ENCODE results near the gene SEC61G. TPM values are rescaled to one million over a fixed set of nuclear protein-coding genes. Genes with fewer than 3 reads are reported as not detected.

Gene SEC61G
- total RNA-seq, 1 experiment from 2014 or later, result 208 TPM

- TF ChIP-seq CTCF (IDR thresholded peaks at IDR 0.05) (no peak), GABPB1 (CRISPR knock-in tag; IDR thresholded peaks at IDR 0.05) (no peak), NR2C2 (CRISPR knock-in tag; IDR thresholded peaks at IDR 0.05) (no peak)
These were observed 54.2 kb downstream of the SEC61G start (continued) for GRCh38 chr7:54704851-54705250.

Other genes with a start within 250 kb of the SEC61G start
- 0.57 to 2.0 TPM (median 0.98 TPM) in 3 replicates for gene VSTM2A, start 216.8 kb downstream of the SEC61G start, total RNA-seq (2021)

All from WTC11 (cell line).